Lower lobe of right lung (tissue), 2 donors: Measurements from ENCODE around the gene LINC00305. TPM values are rescaled to one million over a fixed set of nuclear protein-coding genes. Genes with fewer than 3 reads are reported as not detected.
A peak's percentile ranks its signal among the peaks of the same experiment; 100 is the strongest.

ENCODE experiments used
- ATAC-seq, 2 donors: fragments of 200-7000 bp; cut with Tn5 transposase; one replicate each; pipeline ENCODE4 v1.9.1; 2020 to 2022; ENCODE audit warnings: mild to moderate bottlenecking in 2 of 2, moderate library complexity in 2 of 2
- DNase-seq: peaks from one replicate; pipeline ENCODE4 v3.0.0-alpha.2; 2020
- H3K27ac ChIP-seq: fragments of 200-600 bp; one replicate; pipeline ENCODE4 v1.8.0; 2022
- H3K27me3 ChIP-seq: fragments of 200-600 bp; one replicate; pipeline ENCODE4 v1.8.0; 2022; ENCODE audit warnings: low read depth
- H3K36me3 ChIP-seq: fragments of 200-600 bp; one replicate; pipeline ENCODE4 v1.8.0; 2022; ENCODE audit warnings: mild to moderate bottlenecking
- H3K4me1 ChIP-seq: fragments of 200-600 bp; one replicate; pipeline ENCODE4 v1.8.0; 2022
- H3K4me3 ChIP-seq: fragments of 200-600 bp; one replicate; pipeline ENCODE4 v1.8.0; 2022; ENCODE audit warnings: mild to moderate bottlenecking
- H3K9me3 ChIP-seq: fragments of 200-600 bp; one replicate; pipeline ENCODE4 v1.8.0; 2022
- intact Hi-C: fragments of 100-400 bp; cut with DNase I; formaldehyde crosslinking; loops from one replicate; pipeline ENCODE4 v1.11.0; 2022
- total RNA-seq: library from RNA; stranded (reverse); fragmentation: NEBNext Ultra II Directional; extraction: Animal tissue kit (Norgen Biotek cat#: 25700); gene quantifications from one replicate; pipeline ENCODE4 v1.2.1, GENCODE V29; 2021
- TF ChIP-seq, protein P1 (sequence below): fragments of 200-600 bp; IDR thresholded peaks from one replicate; pipeline ENCODE4 v1.8.0; 2022; ENCODE audit warnings: antibody characterized with exemption, mild to moderate bottlenecking
- donor health status: DM: no; HTN: yes; CAD: no; lungs with severe emphysema.

LINC00305 gene
- total RNA-seq, 1 donor from 2014 or later, result not detected

DNA sequence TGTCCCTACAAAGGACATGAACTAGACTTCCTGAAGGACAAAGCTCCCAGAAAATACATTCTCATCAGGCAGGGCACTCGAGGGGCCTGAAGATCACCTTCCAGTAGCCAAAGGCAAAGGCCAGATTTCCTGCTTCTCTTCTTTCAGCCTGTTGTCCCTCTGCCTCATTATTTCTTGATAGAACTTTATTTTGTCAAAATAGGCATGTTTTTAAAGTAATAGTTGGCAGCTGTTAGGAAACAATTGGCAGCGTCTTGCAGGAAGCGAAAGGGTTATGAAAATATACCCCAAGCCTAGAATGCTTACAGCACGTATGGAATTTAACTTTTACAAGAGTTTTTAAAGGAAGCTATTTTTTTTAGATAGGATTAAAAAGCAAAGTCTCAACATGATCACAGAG is 74.9 kb downstream of the LINC00305 start:
- no peak for DNase-seq
- Histone ChIP-seq H3K27me3 (no peaks in the 10 kb centered on the region), H3K4me3 (no peak overlapping the region), H3K4me1 (no peaks in the 10 kb centered on the region), H3K27ac (no peak overlapping the region), H3K36me3 (no peaks in the 10 kb centered on the region), H3K9me3 (no peaks in the 10 kb centered on the region)
- no peak for ATAC-seq
- intact Hi-C loops, result no loop called here
- TF ChIP-seq, protein P1, sequence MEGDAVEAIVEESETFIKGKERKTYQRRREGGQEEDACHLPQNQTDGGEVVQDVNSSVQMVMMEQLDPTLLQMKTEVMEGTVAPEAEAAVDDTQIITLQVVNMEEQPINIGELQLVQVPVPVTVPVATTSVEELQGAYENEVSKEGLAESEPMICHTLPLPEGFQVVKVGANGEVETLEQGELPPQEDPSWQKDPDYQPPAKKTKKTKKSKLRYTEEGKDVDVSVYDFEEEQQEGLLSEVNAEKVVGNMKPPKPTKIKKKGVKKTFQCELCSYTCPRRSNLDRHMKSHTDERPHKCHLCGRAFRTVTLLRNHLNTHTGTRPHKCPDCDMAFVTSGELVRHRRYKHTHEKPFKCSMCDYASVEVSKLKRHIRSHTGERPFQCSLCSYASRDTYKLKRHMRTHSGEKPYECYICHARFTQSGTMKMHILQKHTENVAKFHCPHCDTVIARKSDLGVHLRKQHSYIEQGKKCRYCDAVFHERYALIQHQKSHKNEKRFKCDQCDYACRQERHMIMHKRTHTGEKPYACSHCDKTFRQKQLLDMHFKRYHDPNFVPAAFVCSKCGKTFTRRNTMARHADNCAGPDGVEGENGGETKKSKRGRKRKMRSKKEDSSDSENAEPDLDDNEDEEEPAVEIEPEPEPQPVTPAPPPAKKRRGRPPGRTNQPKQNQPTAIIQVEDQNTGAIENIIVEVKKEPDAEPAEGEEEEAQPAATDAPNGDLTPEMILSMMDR, result no peak

DNA sequence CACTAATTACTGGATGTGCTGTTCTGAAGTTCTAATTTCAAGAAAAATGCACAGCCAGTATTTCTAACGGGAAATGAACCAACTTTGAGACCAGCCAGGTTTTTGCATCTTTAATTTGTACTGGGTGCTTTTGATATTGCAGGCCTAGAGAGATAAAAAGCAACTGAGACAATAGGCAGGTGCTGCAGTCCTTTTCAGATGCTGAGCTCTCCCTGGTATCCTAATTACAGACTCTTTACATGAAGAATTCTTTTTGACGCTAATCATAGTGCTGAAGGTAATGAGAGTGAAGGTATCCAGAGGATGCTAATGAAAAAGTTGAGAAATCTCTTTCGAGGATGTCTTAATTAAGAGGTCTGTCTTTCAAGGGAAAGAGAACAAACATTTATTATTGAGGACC is 93.9 kb downstream of the LINC00305 start:
- Histone ChIP-seq H3K4me1 (no peaks in the 10 kb centered on the region), H3K27me3 (no peaks in the 10 kb centered on the region), H3K27ac (no peak overlapping the region), H3K4me3 (no peak overlapping the region), H3K9me3 (no peaks in the 10 kb centered on the region), H3K36me3 (no peaks in the 10 kb centered on the region)
- TF ChIP-seq, protein P1, result no peak
- ATAC-seq (no peak), DNase-seq (no peak)
- intact Hi-C loops, result no loop called here

DNA sequence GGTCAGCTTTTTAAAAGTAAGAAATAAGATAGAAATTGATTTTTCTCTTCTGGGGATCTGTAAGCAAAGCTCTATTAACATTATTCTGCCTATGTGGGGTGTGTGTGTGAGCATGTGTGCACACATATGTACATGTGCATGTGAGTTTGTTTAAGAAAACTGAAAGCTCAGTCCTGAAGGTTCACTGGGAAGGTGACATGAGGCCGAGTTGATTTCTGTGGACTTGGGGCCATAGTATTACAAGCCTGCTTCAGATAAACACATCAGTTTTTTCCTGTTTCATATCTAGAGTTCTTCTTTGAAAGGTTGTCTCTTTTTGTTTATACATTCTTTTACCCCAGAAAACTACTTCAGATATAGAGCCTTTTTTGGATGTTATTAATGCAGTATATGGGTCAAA is 95.6 kb downstream of the LINC00305 start:
- ATAC-seq (no peak), DNase-seq (no peak)
- no peaks in the 10 kb centered on the region for H3K36me3 ChIP-seq
- no peaks in the 10 kb centered on the region for H3K4me1 ChIP-seq
- H3K4me3 ChIP-seq, result no peak overlapping the region
- no peaks in the 10 kb centered on the region for H3K9me3 ChIP-seq
- no peaks in the 10 kb centered on the region for H3K27me3 ChIP-seq
- TF ChIP-seq, protein P1, result no peak
- no peak overlapping the region for H3K27ac ChIP-seq
- intact Hi-C loops, result no loop called here

DNA sequence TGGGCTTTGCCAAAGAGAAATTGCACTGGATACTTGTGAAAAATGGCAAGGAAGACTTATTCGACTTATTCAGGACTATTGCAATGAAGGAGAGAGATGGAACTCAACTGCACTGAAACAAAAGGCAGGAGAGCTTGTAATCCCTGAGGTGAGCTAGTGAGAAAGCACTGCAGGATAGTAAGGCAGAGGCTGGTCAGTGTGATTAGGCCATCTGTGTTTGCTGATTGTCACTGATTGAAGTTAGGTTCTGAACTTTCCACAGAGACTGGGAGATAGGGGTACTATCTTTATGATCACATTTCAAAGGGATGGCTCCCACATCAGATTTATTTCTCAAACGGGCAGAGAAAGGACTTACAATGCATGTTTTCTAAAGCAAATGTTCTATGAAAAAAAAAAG is 96.1 kb downstream of the LINC00305 start:
- H3K36me3 ChIP-seq, result no peaks in the 10 kb centered on the region
- TF ChIP-seq, protein P1, result no peak
- DNase-seq (no peak), ATAC-seq (no peak)
- intact Hi-C loops, result no loop called here
- H3K4me1 ChIP-seq, result no peaks in the 10 kb centered on the region
- no peak overlapping the region for H3K4me3 ChIP-seq
- H3K27me3 ChIP-seq, result no peaks in the 10 kb centered on the region
- no peak overlapping the region for H3K27ac ChIP-seq
- no peaks in the 10 kb centered on the region for H3K9me3 ChIP-seq

DNA sequence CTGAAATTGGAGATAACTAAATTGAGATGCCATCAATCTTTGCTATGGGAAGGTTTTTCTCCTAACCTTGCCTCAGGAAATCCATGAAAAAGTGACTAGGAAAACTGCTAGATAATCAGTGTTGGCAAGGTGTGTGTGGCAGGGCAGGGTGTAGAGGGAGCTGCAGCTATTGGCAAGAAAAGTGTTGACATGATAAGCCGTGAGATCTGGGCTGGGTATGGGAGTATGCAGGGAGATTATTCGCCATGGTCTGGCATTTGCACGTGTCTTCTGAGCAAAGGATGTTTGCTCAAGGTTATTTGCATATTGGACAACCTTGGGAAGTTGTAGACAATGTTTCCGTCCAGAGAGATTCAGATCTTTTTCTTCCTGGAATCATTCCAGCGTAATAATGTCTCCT is 104.3 kb downstream of the LINC00305 start:
- intact Hi-C loops, result no loop called here
- Histone ChIP-seq H3K4me1 (no peaks in the 10 kb centered on the region), H3K4me3 (no peak overlapping the region), H3K27me3 (no peaks in the 10 kb centered on the region), H3K36me3 (no peaks in the 10 kb centered on the region), H3K27ac (no peak overlapping the region), H3K9me3 (no peaks in the 10 kb centered on the region)
- ATAC-seq (no peak), DNase-seq (no peak)
- TF ChIP-seq, protein P1, result no peak

DNA sequence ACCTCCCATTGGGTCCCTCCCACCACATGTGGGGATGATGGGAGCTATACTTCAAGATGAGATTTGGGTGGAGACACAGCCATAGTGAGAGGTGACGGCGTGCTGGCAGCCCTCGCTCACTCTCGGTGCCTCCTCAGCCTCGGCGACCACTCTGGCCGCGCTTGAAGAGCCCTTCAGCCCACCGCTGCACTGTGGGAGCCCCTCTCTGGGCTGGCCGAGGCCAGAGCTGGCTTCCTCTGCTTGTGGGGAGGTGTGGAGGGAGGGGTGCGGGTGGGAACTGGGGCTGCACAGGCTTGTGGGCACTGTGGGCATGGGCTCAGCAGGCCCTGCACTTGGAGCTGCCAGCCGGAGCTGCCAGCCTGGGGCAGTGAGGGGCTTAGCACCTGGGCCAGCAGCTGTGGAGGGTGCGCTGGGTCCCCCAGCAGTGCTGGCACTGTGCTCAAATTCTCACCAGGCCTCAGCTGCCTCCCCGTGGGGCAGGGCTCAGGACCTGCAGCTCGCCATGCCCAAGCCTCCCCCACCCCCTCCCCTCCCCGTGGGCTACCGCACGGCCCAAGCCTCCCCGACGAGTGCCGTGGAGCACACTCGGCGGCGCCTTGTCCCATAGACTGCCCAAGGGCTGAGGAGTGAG is 106.0 kb downstream of the LINC00305 start:
- Histone ChIP-seq H3K9me3 (no peaks in the 10 kb centered on the region), H3K4me3 (no peak overlapping the region), H3K36me3 (no peaks in the 10 kb centered on the region), H3K27ac (no peak overlapping the region), H3K27me3 (no peaks in the 10 kb centered on the region), H3K4me1 (no peaks in the 10 kb centered on the region)
- intact Hi-C loops, result no loop called here
- ATAC-seq (peak in 1 of 2 donors; percentile 19), DNase-seq (no peak)
- TF ChIP-seq, protein P1, result no peak
